NCI-H2227 (cell line): Measurements from ENCODE around the gene TEKT2.

Experiments
- DNase-seq: peaks from one replicate; lab custom pipeline; 2025; ENCODE audit not compliant: unreplicated experiment; lab: John Stamatoyannopoulos, UW

TEKT2 gene

GRCh38 chr1:36086529-36087232 is 2.8 kb downstream of the TEKT2 start:
- DNase-seq: no peak

GRCh38 chr1:36087233-36088123 is 3.6 kb downstream of the TEKT2 start:
- no peak for DNase-seq

- peak; percentile 52 for DNase-seq
Observed at GRCh38 chr1:36088265-36088576, 4.3 kb downstream of the TEKT2 start.

GRCh38 chr1:36088577-36089392 is 4.9 kb downstream of the TEKT2 start, which contains the start of gene ADPRS:
TSS of gene ADPRS (plus strand) at chr1:36088892. CDS start at chr1:36088905, 13 bp downstream.
- peak; percentile 94 for DNase-seq

GRCh38 chr1:36089393-36090121 is 5.7 kb downstream of the TEKT2 start:
- DNase-seq: peak; percentile 40

GRCh38 chr1:36091141-36091540 is 7.2 kb downstream of the TEKT2 start:
- no peak for DNase-seq

- DNase-seq: no peak
Observed at GRCh38 chr1:36091698-36092097, 7.8 kb downstream of the TEKT2 start.

GRCh38 chr1:36092166-36092797 is 8.4 kb downstream of the TEKT2 start:
- DNase-seq: no peak

GRCh38 chr1:36092798-36093185 is 8.9 kb downstream of the TEKT2 start:
- DNase-seq: no peak

GRCh38 chr1:36093226-36093625 is 9.3 kb downstream of the TEKT2 start:
- DNase-seq: no peak

- DNase-seq: no peak
Observed at GRCh38 chr1:36093929-36094328, 10.0 kb downstream of the TEKT2 start.

- no peak for DNase-seq
Observed at GRCh38 chr1:36094621-36095061, 10.7 kb downstream of the TEKT2 start.

GRCh38 chr1:36095760-36096405 is 12.0 kb downstream of the TEKT2 start:
- no peak for DNase-seq

- DNase-seq: peak; percentile 51
Observed at GRCh38 chr1:36096500-36097432, 12.9 kb downstream of the TEKT2 start.

- DNase-seq: no peak
Observed at GRCh38 chr1:36097693-36098585, 14.0 kb downstream of the TEKT2 start.

- DNase-seq: no peak
Observed at GRCh38 chr1:36098650-36099365, 14.9 kb downstream of the TEKT2 start.
